Lower leg skin (tissue), 4 donors: ENCODE data around the gene APOBEC3B. TPM values are rescaled to one million over a fixed set of nuclear protein-coding genes. Genes with fewer than 3 reads are reported as not detected.

Source experiments
- DNase-seq, 2 donors: peaks; one replicate each; pipeline ENCODE4 v3.0.0-alpha.2; 2019; ENCODE audit warnings: low spot score in 2 of 2
- H3K4me3 ChIP-seq: fragments of 200-600 bp; sonication (generic); 2 replicates; pipeline ENCODE4 v1.5.1; 2017; ENCODE audit warnings: mild to moderate bottlenecking, low read depth; ENCODE audit not compliant: poor library complexity, severe bottlenecking
- CTCF ChIP-seq, 3 donors: fragments of 450-650 bp; IDR thresholded peaks; one replicate each; pipeline ENCODE4 v1.5.1; 2016; ENCODE audit warnings: antibody characterized with exemption in 3 of 3, mild to moderate bottlenecking in 3 of 3, moderate library complexity in 2 of 3
- POLR2A ChIP-seq, 2 donors: fragments of 450-650 bp; IDR thresholded peaks; one replicate each; pipeline ENCODE4 v1.6.1; 2016 to 2017; ENCODE audit warnings: antibody characterized with exemption in 2 of 2, mild to moderate bottlenecking in 1 of 2, moderate library complexity in 1 of 2
- WGBS, 2 donors: methylation state at CpG; one replicate each; pipeline ENCODE4 v1.1.5; 2018; 5-methylcytosine and 5-hydroxymethylcytosine counted together
- intact Hi-C: fragments of 100-400 bp; cut with DNase I; formaldehyde crosslinking; loops from one replicate; pipeline ENCODE4 v1.15.0; 2023; ENCODE audit warnings: low total_unique reads
- total RNA-seq, 4 donors: library from RNA; depleted of rRNA; stranded (reverse); fragments of >200 nt; gene quantifications; one replicate each; pipeline ENCODE4 v1.1.0, GENCODE V29; 2016

The APOBEC3B gene
- total RNA-seq, 4 donors from 2014 or later, result 0.15 to 2.4 (median 0.21) TPM; not detected in 1

- TF ChIP-seq POLR2A (IDR thresholded peaks at IDR 0.05) (no peak), CTCF (IDR thresholded peaks at IDR 0.05) (no peak)
- intact Hi-C loops, result no loop called here
- WGBS, 2 donors, result 29% methylated on average over 9 of the region's 9 CpGs; no CpG with 5 or more reads in 1 of the 2 donors
- no peak overlapping the region for H3K4me3 ChIP-seq
- no peak for DNase-seq
Measured at GRCh38 chr22:38963872-38964271, 18.3 kb upstream of the APOBEC3B start.

GRCh38 chr22:38964306-38964705 lies 17.8 kb upstream of the APOBEC3B start:
- DNase-seq, result no peak
- intact Hi-C loops, result no loop called here
- WGBS, 2 donors, result 48% methylated on average over 2 of the region's 7 CpGs; no CpG with 5 or more reads in 1 of the 2 donors
- no peak overlapping the region for H3K4me3 ChIP-seq
- TF ChIP-seq CTCF (IDR thresholded peaks at IDR 0.05) (no peak), POLR2A (IDR thresholded peaks at IDR 0.05) (no peak)

DNA sequence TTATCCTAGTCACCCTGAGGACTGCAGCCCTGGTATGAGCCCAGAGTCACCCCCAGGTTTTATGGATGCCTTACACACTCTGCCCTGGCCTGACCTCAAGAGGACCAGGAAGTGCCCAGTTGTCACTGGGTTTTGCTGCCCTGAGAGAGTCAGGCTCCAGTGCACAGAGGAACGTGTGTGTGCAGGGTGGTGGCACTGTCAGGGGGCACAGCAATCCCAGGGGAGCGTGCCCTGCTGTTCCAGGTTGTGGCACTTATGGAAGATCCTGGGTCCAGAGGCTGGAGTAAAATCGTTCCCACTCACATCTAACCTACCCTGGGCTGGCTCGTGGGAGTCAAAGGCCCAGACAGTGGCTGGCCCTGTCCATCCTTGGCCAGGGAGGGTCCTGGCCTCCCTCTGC lies 17.2 kb upstream of the APOBEC3B start:
- H3K4me3 ChIP-seq, result no peak overlapping the region
- TF ChIP-seq CTCF (IDR thresholded peaks at IDR 0.05) (no peak), POLR2A (IDR thresholded peaks at IDR 0.05) (no peak)
- WGBS, 2 donors, result 67% methylated on average over 3 of the region's 4 CpGs; no CpG with 5 or more reads in 1 of the 2 donors
- intact Hi-C loops, result no loop called here
- DNase-seq, result no peak

GRCh38 chr22:38965614-38966379 lies 16.4 kb upstream of the APOBEC3B start:
- TF ChIP-seq POLR2A (IDR thresholded peaks at IDR 0.05) (no peak), CTCF (IDR thresholded peaks at IDR 0.05) (no peak)
- no peak overlapping the region for H3K4me3 ChIP-seq
- DNase-seq, result no peak
- 85% methylated on average over 11 of the region's 14 CpGs; no CpG with 5 or more reads in 1 of the 2 donors for WGBS, 2 donors
- intact Hi-C loops, result no loop called here

DNA sequence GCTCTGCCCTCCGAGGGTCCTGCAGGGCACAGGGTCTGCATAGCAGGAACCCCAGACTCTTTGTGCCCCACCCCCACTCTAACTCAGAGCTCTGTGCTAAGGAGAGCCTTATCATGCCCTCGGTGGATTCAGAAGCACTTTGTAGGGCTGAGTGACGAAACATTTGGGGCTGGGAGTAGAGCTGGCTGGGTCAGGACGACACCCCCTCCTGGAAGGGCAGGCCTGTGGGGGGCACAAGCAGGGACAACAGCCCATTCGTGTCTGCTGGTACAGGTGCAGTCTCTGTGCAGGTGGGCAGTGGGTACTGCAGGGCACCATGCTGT lies 15.8 kb upstream of the APOBEC3B start:
- WGBS, 2 donors, result 75% methylated on average over 5 of the region's 5 CpGs; no CpG with 5 or more reads in 1 of the 2 donors
- TF ChIP-seq CTCF (IDR thresholded peaks at IDR 0.05) (no peak), POLR2A (IDR thresholded peaks at IDR 0.05) (no peak)
- DNase-seq, result no peak
- H3K4me3 ChIP-seq, result no peak overlapping the region
- intact Hi-C loops, result no loop called here

DNA sequence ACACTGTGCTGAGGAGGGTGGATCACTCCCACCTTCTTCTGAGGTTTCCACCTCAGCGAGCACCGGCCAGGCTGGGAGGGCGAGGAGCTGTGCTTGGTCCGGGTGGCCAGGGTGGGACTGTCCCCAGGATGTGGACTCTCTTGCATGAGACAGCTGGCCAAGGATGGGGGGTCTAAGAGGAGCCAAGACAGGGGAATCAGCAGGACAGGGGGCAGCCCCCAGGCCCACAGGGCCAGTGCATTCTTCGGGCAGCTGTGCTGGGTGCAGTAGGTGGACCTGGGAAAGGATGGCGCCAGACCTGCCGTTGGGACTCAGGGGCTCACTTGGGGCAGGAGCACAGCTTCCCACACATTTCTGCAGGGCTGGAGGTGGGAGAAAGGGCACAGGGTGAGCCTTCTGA lies 15.2 kb upstream of the APOBEC3B start:
- H3K4me3 ChIP-seq, result no peak overlapping the region
- DNase-seq, result no peak
- no peak for TF ChIP-seq CTCF (IDR thresholded peaks at IDR 0.05)
- TF ChIP-seq POLR2A (IDR thresholded peaks at IDR 0.05), result no peak
- intact Hi-C loops, result no loop called here
- 98% methylated on average over 6 of the region's 7 CpGs; no CpG with 5 or more reads in 1 of the 2 donors for WGBS, 2 donors
